Ovary (tissue), 9 donors: ENCODE data around the gene CPE. TPM values are rescaled to one million over a fixed set of nuclear protein-coding genes. Genes with fewer than 3 reads are reported as not detected.

ENCODE experiments used
- DNase-seq, 5 donors: peaks; one replicate each; pipeline ENCODE4 v3.0.0-alpha.2; 2019 to 2020
- H3K27ac ChIP-seq, 2 donors: fragments of 200-600 bp; one replicate each; pipeline versions ENCODE4 v1.5.1 to v1.8.0; 2019 to 2022
- H3K27me3 ChIP-seq: fragments of 200-600 bp; one replicate; pipeline ENCODE4 v1.8.0; 2022
- H3K36me3 ChIP-seq: fragments of 200-600 bp; sonication (generic); one replicate; pipeline ENCODE4 v1.5.1; 2019
- H3K4me1 ChIP-seq: one replicate; pipeline ENCODE4 v1.8.1; 2013; ENCODE audit warnings: mild to moderate bottlenecking, moderate library complexity; ENCODE audit not compliant: insufficient read depth
- H3K4me3 ChIP-seq: fragments of 200-600 bp; sonication (generic); one replicate; pipeline ENCODE4 v1.5.1; 2017
- H3K9me3 ChIP-seq, 2 donors: fragments of 200-600 bp in 1 of 2; sonication (generic) in 1 of 2; one replicate each; pipeline versions ENCODE4 v1.5.1 to v1.8.1; 2013 to 2019; ENCODE audit warnings: mild to moderate bottlenecking in 1 of 2, moderate library complexity in 1 of 2
- CTCF ChIP-seq, 3 donors: fragments of 450-650 bp in 2 of 3; fragments of 200-600 bp in 1 of 3; IDR thresholded peaks; one replicate each; pipeline versions ENCODE4 v1.5.1 to v1.8.0; 2016 to 2022; ENCODE audit warnings: antibody characterized with exemption in 3 of 3, mild to moderate bottlenecking in 1 of 3
- EP300 ChIP-seq: sonication (generic); formaldehyde crosslinking; IDR thresholded peaks from one replicate; pipeline ENCODE4 v1.6.1; 2017; ENCODE audit warnings: antibody characterized with exemption
- POLR2A ChIP-seq: fragments of 450-650 bp; IDR thresholded peaks from one replicate; pipeline ENCODE4 v1.6.1; 2017; ENCODE audit warnings: antibody characterized with exemption, mild to moderate bottlenecking, moderate library complexity
- WGBS, 3 donors: extraction: QIAGEN DNeasy Blood & Tissue Kit in 1 of 3; methylation state at CpG; one replicate each; pipeline versions ENCODE4 v1.1.5 to v1.1.7; 2013 to 2017; 5-methylcytosine and 5-hydroxymethylcytosine counted together
- intact Hi-C, 4 donors: fragments of 100-400 bp; cut with DNase I; formaldehyde crosslinking; loops; one replicate each; pipeline versions ENCODE4 v1.11.0 to v1.15.1; 2022 to 2023
- polyA plus RNA-seq, 2 donors: library from polyadenylated mRNA; stranded (reverse); fragments of 200-250 nt in 1 of 2; fragments of 350-450 nt in 1 of 2; fragmentation: Illumina TruSeq in 1 of 2; extraction: RNeasy Lipid Tissue Mini Kit (QIAGEN cat#74804) in 1 of 2; gene quantifications; one replicate each; pipeline ENCODE4 v1.2.3, GENCODE V29; 2013 to 2014
- total RNA-seq, 7 donors: library from RNA; depleted of rRNA in 2 of 7; stranded (reverse); fragments of >200 nt in 2 of 7; fragmentation: NEBNext Ultra II Directional in 3 of 7; extraction: Animal tissue kit (Norgen Biotek cat#: 25700) in 3 of 7; gene quantifications; one replicate each; pipeline versions ENCODE4 v1.1.0 to v1.2.4, GENCODE V29; 2016 to 2023
- donor health status: DM: no; HTN: no; CAD: no; lungs with moderate emphysema.
- donor health status: DM: no; HTN: no; CAD: no.
- donor health status: Bipolar disorder and iron deficiency.
- donor health status: DM: yes; HTN: yes; CAD: no.
- donor health status: DM: no; HTN: no; CAD: no.
- donor health status: DM: yes; HTN: yes; CAD: no.

The CPE gene
- total and polyA plus RNA-seq, 9 donors: 19.9 to 207 (median 69.2) TPM

- intact Hi-C loops: no loop called here
- Histone ChIP-seq H3K27ac (no peak overlapping the region), H3K27me3 (no peaks in the 10 kb centered on the region), H3K4me3 (no peak overlapping the region), H3K36me3 (no peaks in the 10 kb centered on the region), H3K4me1 (no peaks in the 10 kb centered on the region), H3K9me3 (no peaks in the 10 kb centered on the region)
- no peak for TF ChIP-seq POLR2A
- no peak for TF ChIP-seq EP300
- TF ChIP-seq CTCF (IDR thresholded peaks at IDR 0.05): no peak
- WGBS, 3 donors: 49 to 53% (median 52%) methylated on average over 2 of the region's 2 CpGs
- no peak for DNase-seq
Observed at GRCh38 chr4:165454426-165454825, 75.6 kb downstream of the CPE start.

GRCh38 chr4:165457793-165458192, 79.0 kb downstream of the CPE start:
- Histone ChIP-seq H3K27ac (no peak overlapping the region), H3K9me3 (no peaks in the 10 kb centered on the region), H3K36me3 (no peaks in the 10 kb centered on the region), H3K4me3 (no peak overlapping the region), H3K27me3 (no peaks in the 10 kb centered on the region), H3K4me1 (peaks cover 7% of the 10 kb centered on the region)
- intact Hi-C loops: no loop called here
- no peak for DNase-seq
- TF ChIP-seq EP300 (no peak), CTCF (IDR thresholded peaks at IDR 0.05) (no peak), POLR2A (no peak)
- 39 to 49% (median 42%) methylated on average over 2 of the region's 2 CpGs for WGBS, 3 donors

- Histone ChIP-seq H3K9me3 (no peaks in the 10 kb centered on the region), H3K27ac (no peak overlapping the region), H3K36me3 (no peaks in the 10 kb centered on the region), H3K4me1 (peaks cover 7% of the 10 kb centered on the region), H3K4me3 (no peak overlapping the region), H3K27me3 (no peaks in the 10 kb centered on the region)
- intact Hi-C loops: no loop called here
- TF ChIP-seq POLR2A (no peak), CTCF (IDR thresholded peaks at IDR 0.05) (no peak), EP300 (no peak)
- no peak for DNase-seq
Observed at GRCh38 chr4:165458471-165458870, 79.7 kb downstream of the CPE start.

- peak; percentile 30 to 49 (median 39) for DNase-seq
- no peaks in the 10 kb centered on the region for H3K36me3 ChIP-seq
- intact Hi-C loops: loop anchor here (5.0 to 10.0 kb wide), 4 partner anchors 96 to 334 kb away; no protein-coding TSS in a partner anchor
- no peaks in the 10 kb centered on the region for H3K27me3 ChIP-seq
- WGBS, 3 donors: 18 to 19% (median 18%) methylated on average over 8 of the region's 8 CpGs
- no peak overlapping the region for H3K4me3 ChIP-seq
- TF ChIP-seq CTCF (IDR thresholded peaks at IDR 0.05): no peak
- no peak for TF ChIP-seq POLR2A
- TF ChIP-seq EP300: no peak
- no peaks in the 10 kb centered on the region for H3K9me3 ChIP-seq
- peaks cover 7% of the 10 kb centered on the region for H3K4me1 ChIP-seq
- no peak overlapping the region for H3K27ac ChIP-seq
Observed at GRCh38 chr4:165461159-165461821, 82.5 kb downstream of the CPE start.
